HG03103 (cell line): ENCODE measurements around the gene GRIA1.

ENCODE experiments used
- ATAC-seq: cut with Tn5 transposase; IDR thresholded peaks from one replicate; pipeline ENCODE4 v1.9.1; 2021; ENCODE audit warnings: low read depth; ENCODE audit not compliant: unreplicated experiment

Gene GRIA1

GRCh38 chr5:153601377-153601776 lies 110.9 kb downstream of the GRIA1 start:
- ATAC-seq = peak; percentile 65

DNA sequence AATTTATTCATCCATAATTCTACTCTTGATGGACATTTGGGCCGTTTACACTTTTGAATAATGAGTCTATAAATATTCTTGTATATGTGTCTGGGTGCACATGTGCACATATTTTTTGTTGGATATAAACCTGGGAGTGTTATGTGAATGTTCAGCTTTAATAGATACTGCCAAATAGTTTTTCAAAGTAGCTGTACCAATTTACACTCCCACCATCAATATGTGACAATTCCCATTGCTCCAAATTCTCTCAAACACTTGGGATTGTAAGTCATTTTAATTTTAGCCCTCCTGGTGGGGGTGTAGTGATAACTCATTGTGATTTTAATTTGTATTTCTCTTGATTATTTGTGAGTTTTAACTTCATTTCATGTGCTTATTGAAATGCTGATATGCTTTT lies 114.9 kb downstream of the GRIA1 start:
- ATAC-seq = no peak

DNA sequence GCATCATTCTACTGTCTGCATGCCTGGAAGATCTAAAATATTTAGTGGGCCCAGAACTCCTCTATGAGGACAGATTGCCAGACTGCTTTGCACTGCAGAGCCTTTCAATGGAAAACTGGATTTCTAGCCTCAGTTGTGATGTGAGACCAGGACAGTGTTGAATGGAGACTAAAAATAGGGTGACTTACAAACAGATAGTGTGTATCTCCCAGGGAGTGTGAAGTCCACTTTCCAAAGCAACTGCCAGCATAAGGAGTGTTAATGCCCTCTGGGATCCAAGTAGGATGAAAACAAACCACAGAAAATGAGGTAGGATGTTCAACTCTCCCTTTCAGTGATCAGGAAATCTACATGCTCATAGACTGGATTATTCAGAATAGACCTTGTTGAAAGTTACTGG lies 119.5 kb downstream of the GRIA1 start:
- no peak for ATAC-seq

DNA sequence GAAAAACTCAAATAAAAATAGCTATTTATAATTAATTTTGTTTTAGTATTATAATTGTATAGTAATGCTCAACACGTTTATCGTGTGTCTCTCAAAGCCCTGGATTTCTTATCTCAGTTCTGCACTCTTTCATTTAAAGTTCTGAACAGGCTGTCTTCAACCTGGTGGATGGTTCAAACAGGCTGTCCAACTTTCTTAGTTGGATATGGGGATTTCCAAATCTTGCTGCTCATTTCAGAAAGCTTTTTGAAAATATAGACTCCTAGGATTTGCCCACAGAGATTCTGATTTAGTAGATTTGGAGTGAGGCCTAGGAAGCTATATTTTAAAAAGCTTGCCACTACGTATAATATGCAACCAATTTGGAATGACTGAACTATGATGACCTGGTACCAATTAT lies 120.3 kb downstream of the GRIA1 start:
- no peak for ATAC-seq

- no peak for ATAC-seq
Observed at GRCh38 chr5:153613144-153613543, 122.7 kb downstream of the GRIA1 start.

DNA sequence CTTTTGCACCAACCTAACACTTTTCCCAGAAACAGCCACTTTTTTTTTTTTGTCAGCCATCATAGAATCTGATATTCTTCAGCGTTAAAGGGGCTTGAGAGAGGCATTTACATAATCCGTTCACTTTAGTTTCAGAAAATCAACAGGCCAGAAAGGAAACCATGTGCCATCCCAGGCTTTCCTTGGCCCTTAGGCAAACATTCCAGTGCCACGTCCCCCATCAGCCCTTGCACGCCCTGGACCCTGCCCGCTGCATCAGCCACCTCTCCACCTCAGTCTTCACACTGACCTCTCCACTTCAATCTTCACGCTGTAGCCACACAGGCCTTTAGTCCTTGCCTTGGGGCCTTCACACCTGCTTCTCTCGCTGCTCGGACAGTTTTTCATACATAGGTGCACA lies 123.2 kb downstream of the GRIA1 start:
- ATAC-seq = no peak

GRCh38 chr5:153617190-153617589 lies 126.7 kb downstream of the GRIA1 start:
- ATAC-seq = no peak

GRCh38 chr5:153618307-153618706 lies 127.8 kb downstream of the GRIA1 start:
- no peak for ATAC-seq

- no peak for ATAC-seq
Observed at GRCh38 chr5:153618867-153619266, 128.4 kb downstream of the GRIA1 start.

DNA sequence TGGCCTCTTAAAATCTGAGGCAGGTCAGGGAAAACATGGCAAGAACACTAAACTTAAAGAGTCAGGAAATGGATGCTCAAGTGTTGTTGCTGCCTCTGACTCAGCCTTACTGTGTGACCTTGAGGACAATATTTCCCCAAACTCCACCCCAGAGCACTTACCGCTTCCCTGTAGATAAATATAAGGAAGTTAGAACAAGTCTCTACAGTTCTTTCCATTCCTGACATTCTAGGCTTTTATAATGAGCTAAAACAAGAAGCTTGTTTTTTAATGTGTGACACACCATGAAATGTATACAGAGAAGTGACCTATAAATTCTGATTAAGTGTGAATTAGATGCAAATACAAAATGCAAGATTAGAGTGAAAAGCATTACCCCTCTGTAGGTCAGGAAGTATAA lies 129.3 kb downstream of the GRIA1 start:
- ATAC-seq = no peak

DNA sequence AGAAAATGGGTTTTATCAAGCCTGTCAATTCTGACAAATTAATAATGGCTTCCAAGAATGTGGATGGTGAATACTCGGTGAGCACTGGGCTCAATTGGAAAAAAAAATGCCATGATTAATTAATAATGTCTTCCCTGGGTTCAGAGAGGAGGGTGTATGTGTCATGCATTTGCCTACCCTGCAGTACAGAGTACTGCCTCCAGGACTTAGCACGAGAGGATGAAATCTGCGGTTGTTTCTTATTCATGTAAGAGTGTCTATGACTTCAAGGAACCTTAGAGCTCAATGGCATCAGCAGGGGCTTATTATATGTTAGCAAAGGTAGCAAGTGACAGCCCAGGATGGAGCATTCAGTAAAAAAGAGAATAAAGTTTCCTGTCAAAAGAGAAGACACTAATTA lies 132.7 kb downstream of the GRIA1 start:
- ATAC-seq = no peak

DNA sequence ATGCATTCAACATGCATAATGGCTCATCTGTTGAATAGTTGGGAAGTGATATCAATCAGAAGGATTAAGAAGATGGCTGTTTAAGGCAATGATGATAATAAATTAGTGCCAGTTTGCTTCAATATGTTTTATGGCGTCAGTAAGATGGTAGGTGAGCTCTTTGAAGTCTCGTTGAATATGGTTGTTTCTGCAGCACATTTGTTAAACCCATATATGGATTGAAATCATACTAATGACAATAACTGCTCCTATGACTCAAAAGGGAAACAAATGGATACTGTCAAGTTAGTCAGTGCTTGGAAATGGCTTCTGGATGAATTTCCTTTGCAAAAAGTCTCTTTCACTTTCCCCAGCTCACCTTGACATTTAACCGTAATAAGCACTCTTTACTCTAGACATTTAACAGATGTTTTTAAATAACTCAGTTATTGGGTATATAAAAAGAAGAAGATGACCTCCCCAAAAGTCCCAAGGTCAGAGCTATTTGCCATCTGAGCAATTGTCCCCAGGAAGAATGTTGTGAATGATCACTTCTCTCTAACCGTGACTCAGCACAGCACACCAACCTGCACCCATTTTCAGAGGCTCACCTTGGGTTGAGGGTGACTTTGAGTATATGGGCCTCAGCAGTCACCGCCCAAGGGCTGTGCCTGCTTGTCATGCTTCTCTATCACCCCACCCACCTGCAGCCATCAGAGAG lies 133.4 kb downstream of the GRIA1 start:
- ATAC-seq = no peak

GRCh38 chr5:153624451-153624765 lies 133.9 kb downstream of the GRIA1 start:
- ATAC-seq = no peak

DNA sequence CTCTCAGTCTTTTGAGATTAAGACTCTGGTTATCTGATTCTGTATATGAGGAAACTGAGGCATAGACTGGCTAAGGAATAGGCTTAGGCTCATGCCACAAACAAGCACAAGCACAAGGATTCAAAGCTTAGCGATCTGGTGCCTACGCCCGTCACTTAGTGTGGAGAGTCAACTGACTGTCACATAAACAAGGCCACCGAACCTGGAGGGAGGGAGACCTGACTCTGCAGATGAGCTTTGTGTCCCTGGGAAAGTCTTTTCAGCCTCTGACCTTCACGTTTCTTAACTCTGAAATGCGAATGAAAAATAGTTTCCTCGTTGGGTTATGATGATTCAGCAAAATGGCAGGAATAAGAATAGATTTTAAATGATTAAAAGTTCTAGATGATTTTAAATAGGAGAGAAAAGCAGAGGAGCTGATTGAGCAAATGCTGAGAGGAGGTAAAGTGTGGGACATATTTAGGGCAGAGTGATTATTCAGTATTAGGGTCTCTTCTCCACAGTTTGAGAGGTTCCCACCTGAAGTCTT lies 135.4 kb downstream of the GRIA1 start:
- no peak for ATAC-seq

DNA sequence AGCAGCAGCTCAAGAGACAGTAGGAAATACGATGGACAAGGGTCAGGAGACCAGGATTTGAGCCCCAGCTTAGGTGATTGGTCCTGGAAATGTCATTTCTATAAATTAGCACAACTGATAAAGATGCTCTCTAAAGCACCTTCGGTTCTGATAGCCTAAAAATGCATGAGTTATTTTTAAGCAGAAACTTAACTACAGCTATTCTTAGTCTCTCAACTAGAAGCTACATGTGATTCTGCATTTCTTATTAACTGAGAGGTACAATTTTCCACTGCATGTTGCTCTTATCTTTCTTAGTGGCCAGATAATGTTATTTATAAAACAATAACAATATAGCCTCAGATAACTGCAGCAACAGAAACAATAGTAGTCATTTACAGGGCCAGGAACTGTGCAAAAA lies 136.4 kb downstream of the GRIA1 start:
- ATAC-seq = no peak

DNA sequence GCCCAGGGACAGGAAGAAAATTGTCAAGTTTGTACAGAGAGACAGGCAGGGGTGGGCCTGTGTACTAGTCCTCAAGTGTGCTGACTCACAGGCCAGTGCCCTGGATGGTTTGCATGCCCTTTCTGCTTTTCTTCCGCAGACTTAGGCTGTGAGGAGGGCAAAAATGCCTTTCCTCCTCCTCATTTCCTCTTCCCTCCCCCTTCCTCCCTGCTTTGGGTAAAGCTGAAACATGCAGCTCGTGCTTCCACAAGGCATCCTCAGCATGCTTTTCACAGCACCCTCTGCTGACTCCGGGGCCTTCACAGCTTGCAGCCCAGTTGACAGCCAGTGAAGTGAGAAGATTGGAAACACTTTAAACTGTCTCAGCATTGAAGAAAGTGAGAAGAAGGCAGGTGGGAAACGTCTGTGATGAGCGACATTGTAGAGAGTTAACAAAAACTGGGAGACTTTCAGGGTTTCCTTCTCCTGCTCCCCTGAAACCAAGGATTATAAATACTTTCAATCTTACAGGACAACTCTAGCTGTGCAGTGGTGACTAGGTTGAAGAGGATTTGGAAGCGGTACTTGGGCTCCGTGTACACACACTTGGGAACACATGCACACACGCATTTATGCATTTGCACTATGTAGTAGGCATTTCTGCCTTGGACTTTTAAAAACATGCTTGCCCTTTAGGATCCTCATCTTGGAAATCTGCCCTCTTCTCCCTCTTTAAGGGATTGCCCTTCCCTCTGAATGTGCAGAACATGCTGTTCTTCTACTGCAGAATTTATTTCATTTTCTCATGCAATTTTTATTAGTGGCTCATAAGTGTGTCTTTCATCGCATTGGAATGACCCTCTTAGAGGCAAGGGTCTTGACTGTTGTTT lies 138.8 kb downstream of the GRIA1 start:
- ATAC-seq = no peak

DNA sequence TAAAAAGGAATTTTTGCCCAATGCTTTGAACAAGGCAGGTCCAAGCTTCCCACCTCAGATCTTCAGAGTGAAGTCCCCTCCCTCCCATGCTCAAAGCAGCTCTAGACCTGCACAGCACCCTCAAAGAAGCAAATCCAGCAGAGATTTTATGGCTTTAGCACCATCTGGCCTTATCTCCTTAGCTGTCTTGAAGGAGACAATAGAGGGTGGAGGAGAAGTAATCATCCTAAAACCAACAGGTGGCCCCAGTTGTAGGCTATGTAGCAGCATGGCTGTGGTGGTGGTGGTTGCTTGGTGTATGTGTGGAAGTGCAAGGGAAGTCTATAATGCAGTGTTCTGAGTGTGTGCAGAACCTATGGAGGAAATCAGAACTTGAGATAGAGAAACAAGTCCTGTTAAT lies 140.1 kb downstream of the GRIA1 start:
- no peak for ATAC-seq

GRCh38 chr5:153632748-153633290 lies 142.3 kb downstream of the GRIA1 start:
- ATAC-seq = no peak

DNA sequence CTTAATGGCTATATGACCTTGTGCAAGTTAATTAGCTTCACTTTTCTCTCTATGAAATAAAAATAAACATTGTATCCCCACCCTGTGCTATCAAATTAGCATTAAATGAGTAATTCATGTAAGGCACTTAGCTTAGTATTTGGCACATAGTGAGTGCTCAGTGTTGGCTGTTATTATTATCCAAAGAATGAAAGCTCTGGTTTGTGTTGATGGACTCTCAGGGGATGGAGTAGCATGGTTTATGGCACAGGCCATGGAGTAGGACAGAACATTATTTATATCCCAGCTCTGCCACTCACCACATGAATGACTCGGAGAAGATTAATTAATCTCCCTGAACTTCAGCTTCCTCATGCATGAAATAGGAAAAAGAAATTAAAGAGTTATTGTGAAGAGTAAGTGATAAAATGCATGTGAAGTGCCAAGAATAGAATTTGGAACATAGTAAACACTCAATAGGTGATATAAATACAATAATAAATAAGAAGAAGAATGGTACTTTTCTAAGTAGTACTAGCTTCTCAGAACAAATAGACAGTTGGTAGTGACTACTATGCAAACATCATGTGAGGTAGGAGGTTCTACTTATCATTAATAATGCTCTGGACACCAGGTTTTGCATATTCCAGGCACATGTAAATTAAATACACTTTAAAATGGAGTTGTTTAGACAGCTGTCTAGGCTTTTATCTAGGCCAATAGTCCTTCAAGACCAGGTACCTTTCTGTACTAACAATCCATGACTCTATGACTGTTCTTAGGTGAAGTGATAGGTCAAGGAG lies 146.4 kb downstream of the GRIA1 start:
- ATAC-seq = no peak

DNA sequence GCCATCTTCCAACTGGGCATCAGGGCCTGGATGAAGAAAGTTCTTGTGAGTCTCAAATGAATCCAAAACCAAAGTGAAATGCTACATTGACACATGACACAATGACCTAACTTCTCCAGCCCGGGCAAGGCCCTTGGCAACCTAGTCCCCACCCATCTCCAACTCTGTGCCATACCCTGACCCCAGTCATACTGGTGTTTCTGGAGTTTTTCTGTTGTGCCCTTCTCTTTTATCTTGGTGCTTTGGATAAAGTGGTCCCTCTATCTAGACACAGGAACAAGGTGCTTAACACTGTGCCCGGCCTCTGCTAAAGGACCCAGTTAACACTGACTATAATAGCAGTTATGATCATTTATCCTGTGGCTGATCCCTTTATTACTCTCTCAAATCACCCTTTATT lies 149.8 kb downstream of the GRIA1 start:
- no peak for ATAC-seq

GRCh38 chr5:153641183-153641688 lies 150.8 kb downstream of the GRIA1 start:
- ATAC-seq = no peak
